K562 (cell line): ENCODE results near the gene VDR. TPM values are rescaled to one million over a fixed set of nuclear protein-coding genes. Genes with fewer than 3 reads are reported as not detected.

Experiments
- ATAC-seq: fragments of 200-7000 bp; cut with Tn5 transposase; 3 replicates; pipeline ENCODE4 v1.9.1; 2020; ENCODE audit warnings: moderate library complexity
- BruUV-seq: library from RNA; stranded (reverse); fragments of 400-500 nt; replicated peaks from 2 replicates; lab custom pipeline; 2021; lab: Mats Ljungman, UMichigan
- CTCF ChIA-PET: fragments of 300-600 bp; formaldehyde crosslinking; extraction: SDS; loops from one replicate; lab custom pipeline; 2021; ENCODE audit warnings: low intra/inter-chr PET ratio; lab: Yijun Ruan, JAX
- POLR2A ChIA-PET: fragments of 300-600, 350-650 bp; sonication (Branson Sonifier 250); formaldehyde crosslinking; extraction: SDS; loops from one replicate; lab custom pipeline; 2021; ENCODE audit warnings: antibody characterized with exemption, inconsistent platforms; lab: Yijun Ruan, JAX
- DNase-seq, 4 experiments: peaks; one replicate each; pipeline versions ENCODE4 v3.0.0 to v3.0.0-alpha.2; 2011 to 2018; ENCODE audit warnings: low spot score in 3 of 4, mixed read lengths in 3 of 4; ENCODE audit errors: extremely low read depth in 1 of 4
- FAIRE-seq: peaks from 2 replicates; lab custom pipeline; 2011; peaks lifted over from hg19 to GRCh38; lab: Jason Lieb, UNC
- H2AFZ ChIP-seq: 2 replicates; pipeline ENCODE4 v1.6.0; 2011; ENCODE audit warnings: low read depth, low read length, control low read depth, inconsistent platforms
- H3K27ac ChIP-seq: fragments of 200-600 bp; 3 replicates; pipeline ENCODE4 v1.8.0; 2011; ENCODE audit warnings: low read depth, mild to moderate bottlenecking, control low read depth, inconsistent platforms, low read length, moderate library complexity, mixed read lengths; ENCODE audit errors: extremely low read depth
- H3K27me3 ChIP-seq, 2 experiments: fragments of 300-600 bp in 1 of 2; 2 replicates in 1 of 2; 3 replicates in 1 of 2; pipeline versions ENCODE4 v1.6.0 to v1.8.0; 2011; ENCODE audit warnings: inconsistent platforms in 2 of 2, low read length in 2 of 2, mild to moderate bottlenecking in 1 of 2, mixed read lengths in 1 of 2, moderate library complexity in 1 of 2; ENCODE audit not compliant: control insufficient read depth in 2 of 2, insufficient read depth in 2 of 2
- H3K36me3 ChIP-seq: fragments of 300-600 bp; 3 replicates; pipeline ENCODE4 v1.8.0; 2011; ENCODE audit warnings: mild to moderate bottlenecking, low read length, inconsistent platforms; ENCODE audit not compliant: control insufficient read depth, insufficient read depth
- H3K4me1 ChIP-seq, 2 experiments: fragments of 200-600 bp in 1 of 2; replicated peaks in 1 of 2; 2 replicates in 1 of 2; 3 replicates in 1 of 2; pipeline versions ENCODE4 v1.5.1 to v1.8.0; 2011; ENCODE audit warnings: inconsistent platforms in 2 of 2, low read length in 2 of 2, mild to moderate bottlenecking in 1 of 2, mixed read lengths in 1 of 2, moderate library complexity in 1 of 2; ENCODE audit not compliant: control insufficient read depth in 2 of 2, insufficient read depth in 2 of 2
- H3K4me2 ChIP-seq: 2 replicates; pipeline ENCODE4 v1.6.1; 2011; ENCODE audit warnings: low read length, control low read depth, inconsistent platforms, mixed read lengths; ENCODE audit not compliant: insufficient read depth
- H3K4me3 ChIP-seq: fragments of 200-600 bp; sonication (generic), shearing (Covaris generic); 2 replicates; pipeline ENCODE4 v1.5.1; 2016; ENCODE audit warnings: control low read depth, inconsistent platforms
- H3K79me2 ChIP-seq: fragments of 200-600 bp; 3 replicates; pipeline ENCODE4 v1.8.0; 2011; ENCODE audit warnings: low read length, inconsistent platforms; ENCODE audit not compliant: control insufficient read depth, insufficient read depth
- H3K9ac ChIP-seq, 2 experiments: 2 replicates each; pipeline versions ENCODE4 v1.6.0 to v1.6.1; 2011; ENCODE audit warnings: low read depth in 2 of 2, low read length in 2 of 2, control low read depth in 1 of 2, inconsistent platforms in 1 of 2, mild to moderate bottlenecking in 1 of 2, mixed read lengths in 1 of 2; ENCODE audit not compliant: insufficient read depth in 1 of 2
- H3K9me1 ChIP-seq: one replicate; pipeline ENCODE4 v1.6.0; 2011; ENCODE audit warnings: inconsistent platforms, mild to moderate bottlenecking, low read length, moderate library complexity; ENCODE audit not compliant: control insufficient read depth, insufficient read depth
- H3K9me3 ChIP-seq: replicated peaks from 2 replicates; pipeline ENCODE4 v1.5.1; 2011; ENCODE audit warnings: low read depth, low read length, inconsistent platforms; ENCODE audit not compliant: control insufficient read depth, insufficient read depth
- H4K20me1 ChIP-seq: replicated peaks from 2 replicates; pipeline ENCODE4 v1.6.1; 2011; ENCODE audit warnings: low read length, inconsistent platforms, mixed read lengths; ENCODE audit not compliant: control insufficient read depth, insufficient read depth
- FOXJ2 ChIP-seq: fragments of 200-800 bp; sonication (Bioruptor generic); IDR thresholded peaks from 2 replicates; pipeline ENCODE4 v1.6.1; 2016; ENCODE audit warnings: missing genetic modification characterization, missing compliant biosample characterization
- KLF6 ChIP-seq: fragments of 250-450 bp; sonication (Bioruptor Pico); IDR thresholded peaks from 2 replicates; pipeline ENCODE4 v1.4.0; 2020; ENCODE audit warnings: mild to moderate bottlenecking, moderate library complexity, borderline replicate concordance
- PHF21A ChIP-seq: fragments of 450-650 bp; IDR thresholded peaks from 2 replicates; pipeline ENCODE4 v1.6.1; 2017; ENCODE audit warnings: low read depth, borderline replicate concordance
- TAF9B ChIP-seq: fragments of 450-650 bp; IDR thresholded peaks from 2 replicates; pipeline ENCODE4 v1.6.1; 2018; ENCODE audit warnings: mild to moderate bottlenecking; ENCODE audit not compliant: partially characterized antibody
- TCF7L2 ChIP-seq: fragments of 150-350 bp; IDR thresholded peaks from 2 replicates; pipeline ENCODE4 v1.6.1; 2016; ENCODE audit warnings: low read depth, mild to moderate bottlenecking, low read length, moderate library complexity
- ZFP1 ChIP-seq: fragments of 450-650 bp; formaldehyde crosslinking; IDR thresholded peaks from 2 replicates; pipeline ENCODE4 v1.4.0; 2020; ENCODE audit warnings: mild to moderate bottlenecking, mixed read lengths
- ZNF143 ChIP-seq: sonication (generic); formaldehyde crosslinking; IDR thresholded peaks from 2 replicates; pipeline ENCODE4 v1.9.0; 2022; ENCODE audit warnings: mild to moderate bottlenecking, missing genetic modification reagents
- ZNF444 ChIP-seq: fragments of 250-450 bp; sonication (Bioruptor Pico); IDR thresholded peaks from 2 replicates; pipeline ENCODE4 v1.4.0; 2020; ENCODE audit warnings: mild to moderate bottlenecking, moderate library complexity
- WGBS: fragments of 100-300 bp; shearing (Covaris generic); methylation state at CpG from one replicate; pipeline ENCODE4 v1.1.6; 2016; ENCODE audit warnings: low coverage, mixed read lengths; ENCODE audit not compliant: insufficient coverage; ENCODE audit errors: missing lambda C conversion rate; 5-methylcytosine and 5-hydroxymethylcytosine counted together
- in situ Hi-C: fragments of 300-500 bp; cut with MboI; formaldehyde crosslinking; loops from 4 replicates; pipeline ENCODE4 v1.15.0; 2018; ENCODE audit warnings: inconsistent platforms, mixed read lengths
- intact Hi-C: fragments of 100-400 bp; cut with micrococcal nuclease; formaldehyde crosslinking; loops from 2 replicates; pipeline ENCODE4 v1.14.2; 2022
- polyA plus RNA-seq, 8 experiments: library from polyadenylated mRNA; depleted of rRNA in 4 of 8; stranded (reverse) in 5 of 8; unstranded in 3 of 8; fragments of >200 nt; fragmentation: Nextera tagmentation in 2 of 8; fragmentation: Illumina TruSeq in 1 of 8; extraction: Ambion mirVana in 2 of 8; extraction: Trizol in 1 of 8; gene quantifications; 2 replicates each; pipeline versions ENCODE4 v1.2.1 to v1.2.3, GENCODE V29; 2011 to 2014; ENCODE audit warnings: inconsistent platforms in 1 of 8, missing spikeins in 1 of 8
- total RNA-seq, 7 experiments: library from RNA; depleted of rRNA in 6 of 7; stranded (reverse); fragments of >200 nt in 6 of 7; fragmentation: Illumina TruSeq in 2 of 7; extraction: Trizol in 2 of 7; gene quantifications; 2 replicates each; pipeline versions ENCODE4 v1.2.1 to v1.2.3, GENCODE V29; 2011 to 2021; ENCODE audit warnings: low replicate concordance in 1 of 7
- TF ChIP-seq, protein P1 (sequence below): sonication (generic); formaldehyde crosslinking; IDR thresholded peaks from 2 replicates; pipeline ENCODE4 v1.8.0; 2023; ENCODE audit warnings: mild to moderate bottlenecking, missing genetic modification reagents

The VDR gene
- total and polyA plus RNA-seq, 9 of the 15 experiments (the other 6 are each of a cell fraction or from before 2014, with no cell fraction given), result 0.61 to 4.8 (median 2.0) TPM

DNA sequence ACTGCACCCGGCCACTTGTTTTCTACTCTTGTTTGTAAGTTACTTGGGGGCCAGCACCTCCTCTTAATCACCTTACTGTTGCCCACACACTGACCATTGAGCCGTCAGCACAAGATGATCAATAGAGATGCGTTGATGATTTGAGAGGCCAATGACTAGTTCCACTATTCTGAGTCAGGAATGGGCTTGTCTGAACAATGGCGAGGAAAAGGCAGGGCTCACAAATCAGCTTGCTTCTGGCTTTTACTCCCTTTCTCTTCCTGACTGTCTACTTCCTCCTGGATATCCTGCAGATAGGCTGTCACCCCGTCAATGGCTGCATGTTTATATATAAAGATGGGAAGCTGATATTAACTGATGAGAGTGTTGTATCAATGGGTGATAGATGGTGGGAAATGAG is 55.9 kb downstream of the VDR start:
- no peak overlapping the region for H2AFZ ChIP-seq

More for the DNA sequence above, 55.9 kb downstream of the VDR start:
- CTCF ChIA-PET, result no interaction called here
- no peaks in the 10 kb centered on the region for H3K9me3 ChIP-seq
- BruUV-seq, result no TSS peak
- H3K27me3 ChIP-seq, result no peaks in the 10 kb centered on the region
- H3K27ac ChIP-seq, result no peak overlapping the region
- ATAC-seq (no peak), FAIRE-seq (no peak), DNase-seq (no peak)
- H3K36me3 ChIP-seq, result no peaks in the 10 kb centered on the region
- H3K4me2 ChIP-seq, result no peak overlapping the region; the same call in 1 of the 2 replicates
- no peak overlapping the region for H3K9ac ChIP-seq
- TF ChIP-seq KLF6 (CRISPR knock-in tag) (no peak), PHF21A (no peak), ZNF444 (CRISPR knock-in tag) (no peak), FOXJ2 (tag) (no peak), ZFP1 (CRISPR knock-in tag) (no peak), TAF9B (no peak), ZNF143 (CRISPR knock-in tag) (no peak), TCF7L2 (no peak)
- TF ChIP-seq, protein P1, sequence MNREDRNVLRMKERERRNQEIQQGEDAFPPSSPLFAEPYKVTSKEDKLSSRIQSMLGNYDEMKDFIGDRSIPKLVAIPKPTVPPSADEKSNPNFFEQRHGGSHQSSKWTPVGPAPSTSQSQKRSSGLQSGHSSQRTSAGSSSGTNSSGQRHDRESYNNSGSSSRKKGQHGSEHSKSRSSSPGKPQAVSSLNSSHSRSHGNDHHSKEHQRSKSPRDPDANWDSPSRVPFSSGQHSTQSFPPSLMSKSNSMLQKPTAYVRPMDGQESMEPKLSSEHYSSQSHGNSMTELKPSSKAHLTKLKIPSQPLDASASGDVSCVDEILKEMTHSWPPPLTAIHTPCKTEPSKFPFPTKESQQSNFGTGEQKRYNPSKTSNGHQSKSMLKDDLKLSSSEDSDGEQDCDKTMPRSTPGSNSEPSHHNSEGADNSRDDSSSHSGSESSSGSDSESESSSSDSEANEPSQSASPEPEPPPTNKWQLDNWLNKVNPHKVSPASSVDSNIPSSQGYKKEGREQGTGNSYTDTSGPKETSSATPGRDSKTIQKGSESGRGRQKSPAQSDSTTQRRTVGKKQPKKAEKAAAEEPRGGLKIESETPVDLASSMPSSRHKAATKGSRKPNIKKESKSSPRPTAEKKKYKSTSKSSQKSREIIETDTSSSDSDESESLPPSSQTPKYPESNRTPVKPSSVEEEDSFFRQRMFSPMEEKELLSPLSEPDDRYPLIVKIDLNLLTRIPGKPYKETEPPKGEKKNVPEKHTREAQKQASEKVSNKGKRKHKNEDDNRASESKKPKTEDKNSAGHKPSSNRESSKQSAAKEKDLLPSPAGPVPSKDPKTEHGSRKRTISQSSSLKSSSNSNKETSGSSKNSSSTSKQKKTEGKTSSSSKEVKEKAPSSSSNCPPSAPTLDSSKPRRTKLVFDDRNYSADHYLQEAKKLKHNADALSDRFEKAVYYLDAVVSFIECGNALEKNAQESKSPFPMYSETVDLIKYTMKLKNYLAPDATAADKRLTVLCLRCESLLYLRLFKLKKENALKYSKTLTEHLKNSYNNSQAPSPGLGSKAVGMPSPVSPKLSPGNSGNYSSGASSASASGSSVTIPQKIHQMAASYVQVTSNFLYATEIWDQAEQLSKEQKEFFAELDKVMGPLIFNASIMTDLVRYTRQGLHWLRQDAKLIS (CRISPR knock-in tag), result no peak
- POLR2A ChIA-PET, result interaction anchor here (0.6 to 1.5 kb wide), 8 partner anchors 10 to 54 kb away, joined by 3 to 5 read pairs (median 4); no protein-coding TSS in a partner anchor
- WGBS, result 32% methylated on average over 5 of the region's 5 CpGs
- H3K4me1 ChIP-seq, result peaks cover 16 to 22% of the 10 kb centered on the region in 2 experiments; a peak in 4 of 5 replicates
- no peak overlapping the region for H3K4me3 ChIP-seq
- in situ Hi-C loops (no loop called here), intact Hi-C loops (loop anchor here (1.0 kb wide), 1 partner anchor 32 kb away; no protein-coding TSS in a partner anchor)
- no peaks in the 10 kb centered on the region for H3K79me2 ChIP-seq
- no peaks in the 10 kb centered on the region for H3K9me1 ChIP-seq
- H4K20me1 ChIP-seq, result 0 out of 2 replicates have a peak, but pooled peaks cover 5% of the 10 kb centered on the region
